Activated CD8-positive, alpha-beta memory T cell treated with anti-CD3 and anti-CD28 coated beads for 36 hours (primary cell): Measurements from ENCODE around the gene KRTAP9-1. TPM values are rescaled to one million over a fixed set of nuclear protein-coding genes. Genes with fewer than 3 reads are reported as not detected.
"Not testable (repeated sequence)": the region's sequence is repeated elsewhere in the genome, so short reads cannot be mapped to it uniquely, and the experiment has no call there.

Source experiments
- CTCF ChIA-PET: fragments of 350-600 bp; sonication (Branson Sonifier 250); formaldehyde crosslinking; loops from one replicate; lab custom pipeline; 2021; ENCODE audit warnings: antibody characterized with exemption; lab: Charles Lee
- POLR2A ChIA-PET: fragments of 350-600 bp; sonication (Branson Sonifier 250); formaldehyde crosslinking; loops from one replicate; lab custom pipeline; 2021; ENCODE audit warnings: antibody characterized with exemption; lab: Charles Lee
- total RNA-seq, 2 experiments: library from RNA; stranded (reverse); gene quantifications; one replicate each; pipeline ENCODE4 v1.2.3, GENCODE V29; 2021

KRTAP9-1 gene
- total RNA-seq, 2 experiments from 2014 or later, result not detected

- POLR2A ChIA-PET, CTCF ChIA-PET: not testable (repeated sequence)
Measured at GRCh38 chr17:41237949-41238437, 48.3 kb downstream of the KRTAP9-1 start, which contains the start of gene KRTAP9-8. Gene KRTAP9-8 (plus strand): TSS chr17:41237999. CDS start chr17:41238052, 53 bp downstream.

Other genes with a start within 250 kb of the KRTAP9-1 start
- not detected for gene KRT39, start 222.9 kb upstream of the KRTAP9-1 start, total RNA-seq
- gene KRT40, start 205.6 kb upstream of the KRTAP9-1 start, total RNA-seq, result not detected
- gene KRTAP3-3, start 195.7 kb upstream of the KRTAP9-1 start, total RNA-seq, result not detected
- not detected for gene KRTAP3-2, start 190.0 kb upstream of the KRTAP9-1 start, total RNA-seq
- gene KRTAP3-1, start 180.8 kb upstream of the KRTAP9-1 start, total RNA-seq, result not detected
- not detected for gene KRTAP1-5, start 162.7 kb upstream of the KRTAP9-1 start, total RNA-seq
- gene KRTAP1-4, start 159.7 kb upstream of the KRTAP9-1 start, total RNA-seq, result not detected
- gene KRTAP1-3, start 155.0 kb upstream of the KRTAP9-1 start, total RNA-seq, result not detected
- not detected for gene KRTAP1-1, start 148.4 kb upstream of the KRTAP9-1 start, total RNA-seq
- not detected for gene KRTAP2-1, start 142.6 kb upstream of the KRTAP9-1 start, total RNA-seq
- gene KRTAP2-2, start 134.7 kb upstream of the KRTAP9-1 start, total RNA-seq, result not detected
- not detected for gene KRTAP2-3, start 129.8 kb upstream of the KRTAP9-1 start, total RNA-seq
- gene KRTAP2-4, start 124.0 kb upstream of the KRTAP9-1 start, total RNA-seq, result not detected
- gene KRTAP4-7, start 105.7 kb upstream of the KRTAP9-1 start, total RNA-seq, result not detected
- not detected for gene KRTAP4-8, start 91.7 kb upstream of the KRTAP9-1 start, total RNA-seq
- gene KRTAP4-16, start 87.7 kb upstream of the KRTAP9-1 start, total RNA-seq, result not detected
- not detected for gene KRTAP4-9, start 84.5 kb upstream of the KRTAP9-1 start, total RNA-seq
- not detected for gene KRTAP4-11, start 71.5 kb upstream of the KRTAP9-1 start, total RNA-seq
- not detected for gene KRTAP4-12, start 65.7 kb upstream of the KRTAP9-1 start, total RNA-seq
- not detected for gene KRTAP4-6, start 49.3 kb upstream of the KRTAP9-1 start, total RNA-seq
- gene KRTAP4-5, start 40.1 kb upstream of the KRTAP9-1 start, total RNA-seq, result not detected
- gene KRTAP4-4, start 29.1 kb upstream of the KRTAP9-1 start, total RNA-seq, result not detected
- gene KRTAP4-3, start 21.7 kb upstream of the KRTAP9-1 start, total RNA-seq, result not detected
- gene KRTAP4-2, start 11.7 kb upstream of the KRTAP9-1 start, total RNA-seq, result not detected
- gene KRTAP4-1, start 5.0 kb upstream of the KRTAP9-1 start, total RNA-seq, result not detected
- gene KRTAP9-2, start 36.8 kb downstream of the KRTAP9-1 start, total RNA-seq, result not detected
- not detected for gene KRTAP9-3, start 42.6 kb downstream of the KRTAP9-1 start, total RNA-seq
- gene KRTAP9-8, start 48.1 kb downstream of the KRTAP9-1 start, total RNA-seq, result not detected
- gene KRTAP9-4, start 59.8 kb downstream of the KRTAP9-1 start, total RNA-seq, result not detected
- gene KRTAP9-9, start 65.5 kb downstream of the KRTAP9-1 start, total RNA-seq, result not detected
- gene KRTAP9-6, start 75.5 kb downstream of the KRTAP9-1 start, total RNA-seq, result not detected
- gene KRTAP9-7, start 85.8 kb downstream of the KRTAP9-1 start, total RNA-seq, result not detected
- gene KRTAP29-1, start 113.0 kb downstream of the KRTAP9-1 start, total RNA-seq, result not detected
- not detected for gene KRTAP16-1, start 119.4 kb downstream of the KRTAP9-1 start, total RNA-seq
- not detected for gene KRTAP17-1, start 125.8 kb downstream of the KRTAP9-1 start, total RNA-seq
- gene KRT33A, start 160.9 kb downstream of the KRTAP9-1 start, total RNA-seq, result not detected
- not detected for gene KRT33B, start 179.9 kb downstream of the KRTAP9-1 start, total RNA-seq
- not detected for gene KRT34, start 192.4 kb downstream of the KRTAP9-1 start, total RNA-seq
- not detected for gene KRT31, start 207.7 kb downstream of the KRTAP9-1 start, total RNA-seq
- not detected for gene KRT37, start 234.7 kb downstream of the KRTAP9-1 start, total RNA-seq